K562 (cell line): ENCODE results near the gene TRIP11. TPM values are rescaled to one million over a fixed set of nuclear protein-coding genes. Genes with fewer than 3 reads are reported as not detected.

Experiments
- ATAC-seq: fragments of 200-7000 bp; cut with Tn5 transposase; 3 replicates; pipeline ENCODE4 v1.9.1; 2020; ENCODE audit warnings: moderate library complexity
- Bru-seq: library from RNA; stranded (reverse); fragments of 400-500 nt; gene quantifications from one replicate; lab custom pipeline; 2021; lab: Mats Ljungman, UMichigan
- BruChase-seq, 2 experiments: library from RNA; stranded (reverse); fragments of 400-500 nt; gene quantifications; one replicate each; lab custom pipeline; 2021; lab: Mats Ljungman, UMichigan
- BruUV-seq: library from RNA; stranded (reverse); fragments of 400-500 nt; replicated peaks from 2 replicates; lab custom pipeline; 2021; lab: Mats Ljungman, UMichigan
- CTCF ChIA-PET: fragments of 300-600 bp; formaldehyde crosslinking; extraction: SDS; loops from one replicate; lab custom pipeline; 2021; ENCODE audit warnings: low intra/inter-chr PET ratio; lab: Yijun Ruan, JAX
- POLR2A ChIA-PET: fragments of 300-600, 350-650 bp; sonication (Branson Sonifier 250); formaldehyde crosslinking; extraction: SDS; loops from one replicate; lab custom pipeline; 2021; ENCODE audit warnings: antibody characterized with exemption, inconsistent platforms; lab: Yijun Ruan, JAX
- DNase-seq, 4 experiments: peaks; one replicate each; pipeline versions ENCODE4 v3.0.0 to v3.0.0-alpha.2; 2011 to 2018; ENCODE audit warnings: low spot score in 3 of 4, mixed read lengths in 3 of 4; ENCODE audit errors: extremely low read depth in 1 of 4
- FAIRE-seq: peaks from 2 replicates; lab custom pipeline; 2011; peaks lifted over from hg19 to GRCh38; lab: Jason Lieb, UNC
- H2AFZ ChIP-seq: 2 replicates; pipeline ENCODE4 v1.6.0; 2011; ENCODE audit warnings: low read depth, low read length, control low read depth, inconsistent platforms
- H3K27ac ChIP-seq: fragments of 200-600 bp; 3 replicates; pipeline ENCODE4 v1.8.0; 2011; ENCODE audit warnings: low read depth, mild to moderate bottlenecking, control low read depth, inconsistent platforms, low read length, moderate library complexity, mixed read lengths; ENCODE audit errors: extremely low read depth
- H3K27me3 ChIP-seq, 2 experiments: fragments of 300-600 bp in 1 of 2; 2 replicates in 1 of 2; 3 replicates in 1 of 2; pipeline versions ENCODE4 v1.6.0 to v1.8.0; 2011; ENCODE audit warnings: inconsistent platforms in 2 of 2, low read length in 2 of 2, mild to moderate bottlenecking in 1 of 2, mixed read lengths in 1 of 2, moderate library complexity in 1 of 2; ENCODE audit not compliant: control insufficient read depth in 2 of 2, insufficient read depth in 2 of 2
- H3K36me3 ChIP-seq: fragments of 300-600 bp; 3 replicates; pipeline ENCODE4 v1.8.0; 2011; ENCODE audit warnings: mild to moderate bottlenecking, low read length, inconsistent platforms; ENCODE audit not compliant: control insufficient read depth, insufficient read depth
- H3K4me1 ChIP-seq, 2 experiments: fragments of 200-600 bp in 1 of 2; replicated peaks in 1 of 2; 2 replicates in 1 of 2; 3 replicates in 1 of 2; pipeline versions ENCODE4 v1.5.1 to v1.8.0; 2011; ENCODE audit warnings: inconsistent platforms in 2 of 2, low read length in 2 of 2, mild to moderate bottlenecking in 1 of 2, mixed read lengths in 1 of 2, moderate library complexity in 1 of 2; ENCODE audit not compliant: control insufficient read depth in 2 of 2, insufficient read depth in 2 of 2
- H3K4me2 ChIP-seq: 2 replicates; pipeline ENCODE4 v1.6.1; 2011; ENCODE audit warnings: low read length, control low read depth, inconsistent platforms, mixed read lengths; ENCODE audit not compliant: insufficient read depth
- H3K4me3 ChIP-seq: fragments of 200-600 bp; sonication (generic), shearing (Covaris generic); 2 replicates; pipeline ENCODE4 v1.5.1; 2016; ENCODE audit warnings: control low read depth, inconsistent platforms
- H3K79me2 ChIP-seq: fragments of 200-600 bp; 3 replicates; pipeline ENCODE4 v1.8.0; 2011; ENCODE audit warnings: low read length, inconsistent platforms; ENCODE audit not compliant: control insufficient read depth, insufficient read depth
- H3K9ac ChIP-seq, 2 experiments: 2 replicates each; pipeline versions ENCODE4 v1.6.0 to v1.6.1; 2011; ENCODE audit warnings: low read depth in 2 of 2, low read length in 2 of 2, control low read depth in 1 of 2, inconsistent platforms in 1 of 2, mild to moderate bottlenecking in 1 of 2, mixed read lengths in 1 of 2; ENCODE audit not compliant: insufficient read depth in 1 of 2
- H3K9me1 ChIP-seq: one replicate; pipeline ENCODE4 v1.6.0; 2011; ENCODE audit warnings: inconsistent platforms, mild to moderate bottlenecking, low read length, moderate library complexity; ENCODE audit not compliant: control insufficient read depth, insufficient read depth
- H3K9me3 ChIP-seq: replicated peaks from 2 replicates; pipeline ENCODE4 v1.5.1; 2011; ENCODE audit warnings: low read depth, low read length, inconsistent platforms; ENCODE audit not compliant: control insufficient read depth, insufficient read depth
- H4K20me1 ChIP-seq: replicated peaks from 2 replicates; pipeline ENCODE4 v1.6.1; 2011; ENCODE audit warnings: low read length, inconsistent platforms, mixed read lengths; ENCODE audit not compliant: control insufficient read depth, insufficient read depth
- ATF1 ChIP-seq, 2 experiments: fragments of 450-650 bp in 1 of 2; IDR thresholded peaks; 2 replicates each; pipeline ENCODE4 v1.6.1; 2016; ENCODE audit warnings: missing compliant biosample characterization in 1 of 2, missing genetic modification characterization in 1 of 2
- CREB1 ChIP-seq, 2 experiments: sonication (generic) in 1 of 2; formaldehyde crosslinking in 1 of 2; IDR thresholded peaks; 2 replicates each; pipeline versions ENCODE4 v1.6.1 to v1.8.0; 2012 to 2022; ENCODE audit warnings: inconsistent platforms in 1 of 2, mild to moderate bottlenecking in 1 of 2, missing genetic modification reagents in 1 of 2, moderate library complexity in 1 of 2
- PRDM10 ChIP-seq: fragments of 450-650 bp; IDR thresholded peaks from 2 replicates; pipeline ENCODE4 v1.6.1; 2018; ENCODE audit not compliant: partially characterized antibody
- TCF7L2 ChIP-seq: fragments of 150-350 bp; IDR thresholded peaks from 2 replicates; pipeline ENCODE4 v1.6.1; 2016; ENCODE audit warnings: low read depth, mild to moderate bottlenecking, low read length, moderate library complexity
- ZNF12 ChIP-seq: sonication (generic); formaldehyde crosslinking; IDR thresholded peaks from 2 replicates; pipeline ENCODE4 v1.4.0; 2020; ENCODE audit warnings: mild to moderate bottlenecking, missing genetic modification reagents
- WGBS: fragments of 100-300 bp; shearing (Covaris generic); methylation state at CpG from one replicate; pipeline ENCODE4 v1.1.6; 2016; ENCODE audit warnings: low coverage, mixed read lengths; ENCODE audit not compliant: insufficient coverage; ENCODE audit errors: missing lambda C conversion rate; 5-methylcytosine and 5-hydroxymethylcytosine counted together
- in situ Hi-C: fragments of 300-500 bp; cut with MboI; formaldehyde crosslinking; loops from 4 replicates; pipeline ENCODE4 v1.15.0; 2018; ENCODE audit warnings: inconsistent platforms, mixed read lengths
- intact Hi-C: fragments of 100-400 bp; cut with micrococcal nuclease; formaldehyde crosslinking; loops from 2 replicates; pipeline ENCODE4 v1.14.2; 2022
- long read RNA-seq, 3 experiments: library from polyadenylated mRNA in 2 of 3; library from RNA in 1 of 3; unstranded in 2 of 3; stranded (forward) in 1 of 3; transcript quantifications; one replicate each; pipeline ENCODE4 v2.0.0, GENCODE V29; 2019 to 2022
- polyA minus RNA-seq, 3 experiments: library from RNA; depleted of rRNA, polyadenylated mRNA; stranded (reverse); fragments of >200 nt; gene quantifications; 2 replicates each; pipeline ENCODE4 v1.2.3, GENCODE V29; 2011
- polyA plus RNA-seq, 8 experiments: library from polyadenylated mRNA; depleted of rRNA in 4 of 8; stranded (reverse) in 5 of 8; unstranded in 3 of 8; fragments of >200 nt; fragmentation: Nextera tagmentation in 2 of 8; fragmentation: Illumina TruSeq in 1 of 8; extraction: Ambion mirVana in 2 of 8; extraction: Trizol in 1 of 8; gene quantifications; 2 replicates each; pipeline versions ENCODE4 v1.2.1 to v1.2.3, GENCODE V29; 2011 to 2014; ENCODE audit warnings: inconsistent platforms in 1 of 8, missing spikeins in 1 of 8
- total RNA-seq, 7 experiments: library from RNA; depleted of rRNA in 6 of 7; stranded (reverse); fragments of >200 nt in 6 of 7; fragmentation: Illumina TruSeq in 2 of 7; extraction: Trizol in 2 of 7; gene quantifications; 2 replicates each; pipeline versions ENCODE4 v1.2.1 to v1.2.3, GENCODE V29; 2011 to 2021; ENCODE audit warnings: low replicate concordance in 1 of 7
- TF ChIP-seq, protein P1 (sequence below): fragments of 250-450 bp; sonication (Bioruptor Pico); IDR thresholded peaks from 2 replicates; pipeline ENCODE4 v1.6.1; 2021; ENCODE audit warnings: mild to moderate bottlenecking
- TF ChIP-seq, protein P2 (sequence below): fragments of 250-450 bp; sonication (Bioruptor Pico); IDR thresholded peaks from 2 replicates; pipeline ENCODE4 v1.4.0; 2020; ENCODE audit warnings: borderline replicate concordance

The TRIP11 gene
- 26.6 and 45.7 TPM in 2 replicates for total RNA-seq (2011; cell fraction: chromatin; rRNA removed; ENCODE audit: low replicate concordance)
- total RNA-seq (2011; cell fraction: nucleolus; rRNA removed): 4.7 and 4.9 TPM in 2 replicates
- 9.9 and 12.4 TPM in 2 replicates for total RNA-seq (2011; cell fraction: nucleoplasm; rRNA removed)
- 5.4 and 6.9 TPM in 2 replicates for total RNA-seq (2014; rRNA removed)
- 12.4 and 14.4 TPM in 2 replicates for total RNA-seq (2014; rRNA removed; fragmentation: Illumina TruSeq; extraction: Trizol)
- total RNA-seq (2015; rRNA removed; fragmentation: Illumina TruSeq; extraction: Trizol): 12.8 and 14.7 TPM in 2 replicates
- total RNA-seq (2021): 20.0 and 20.8 TPM in 2 replicates
- 10.9 and 11.9 TPM in 2 replicates for polyA plus RNA-seq (2011; rRNA removed)
- polyA plus RNA-seq (2011; cell fraction: cytosol; rRNA removed): 3.4 and 4.4 TPM in 2 replicates
- polyA plus RNA-seq (2011; cell fraction: nucleus; rRNA removed): 11.3 and 12.1 TPM in 2 replicates
- polyA plus RNA-seq (2012): 6.6 and 7.2 TPM in 2 replicates
- polyA plus RNA-seq (2014; fragmentation: Illumina TruSeq; extraction: Trizol): 5.1 and 9.7 TPM in 2 replicates
- 10 to 100 TPM in 1 of 2 experiments, 1 to 10 TPM in 1; 7.4 to 14.6 TPM for polyA plus RNA-seq (2014; fragmentation: Nextera tagmentation; extraction: Ambion mirVana)
- polyA plus RNA-seq (2014; rRNA removed): 4.0 and 5.0 TPM in 2 replicates
- 46.6 and 57.6 TPM in 2 replicates for polyA minus RNA-seq (2011; rRNA and poly(A)+ RNA removed)
- polyA minus RNA-seq (2011; cell fraction: cytosol; rRNA and poly(A)+ RNA removed): 13.1 and 19.3 TPM in 2 replicates
- polyA minus RNA-seq (2011; cell fraction: nucleus; rRNA and poly(A)+ RNA removed): 7.3 and 44.1 TPM in 2 replicates
- percentile 69 among the genes with signal in this experiment for Bru-seq, nascent RNA
- percentile 75 among the genes with signal in this experiment for BruChase-seq, experiment 1, labeled RNA remaining after a 2-hour chase
- percentile 77 among the genes with signal in this experiment for BruChase-seq, experiment 2, labeled RNA remaining after a 6-hour chase
- long read RNA-seq, experiment 1, full-length matches to known transcripts: 4 of 37 reads
- long read RNA-seq, experiment 1, partial matches to known transcripts: 24 of 37 reads
- long read RNA-seq, experiment 1, other reads (novel, unspliced or antisense): 9 of 37 reads
- long read RNA-seq, experiment 2, partial matches to known transcripts: 8 of 10 reads
- long read RNA-seq, experiment 2, other reads (novel, unspliced or antisense): 1 of 10 reads
- long read RNA-seq, experiment 3, partial matches to known transcripts: 19 of 25 reads
- long read RNA-seq, experiment 3, other reads (novel, unspliced or antisense): 6 of 25 reads

- WGBS: 1% methylated on average over 39 of the region's 57 CpGs
- CTCF ChIA-PET: no interaction called here
- Histone ChIP-seq H3K27me3 (no peaks in the 10 kb centered on the region), H3K9me1 (no peaks in the 10 kb centered on the region), H3K4me2 (peak within 1 kb of the TSS; percentile 96), H3K36me3 (0 out of 3 replicates have a peak, but pooled peaks cover 10% of the 10 kb centered on the region), H4K20me1 (peaks cover 4% of the 10 kb centered on the region; the same call in 1 of the 2 replicates), H3K27ac (peak within 1 kb of the TSS; percentile 95), H3K4me1 (peaks cover 0 to 5% of the 10 kb centered on the region in 2 experiments; a peak in 1 of 5 replicates), H3K9me3 (no peaks in the 10 kb centered on the region), H3K9ac (peak within 1 kb of the TSS; percentile 93 to 95), H3K4me3 (peak within 1 kb of the TSS; percentile 94), H3K79me2 (peaks cover 54% of the 10 kb centered on the region), H2AFZ (peak within 1 kb of the TSS; percentile 82)
- POLR2A ChIA-PET: interaction anchor here (0.6 to 2.6 kb wide), 8 partner anchors 8 to 215 kb away, joined by 3 to 9 read pairs (median 4); partner anchors contain the start of genes ATXN3, CPSF2 and NDUFB1
- intact Hi-C loops (loop anchor here (1.0 kb wide), 1 partner anchor 66 kb away; the partner anchor contains the start of gene ATXN3), in situ Hi-C loops (no loop called here)
- no TSS peak for BruUV-seq
- peak; percentile 70 for FAIRE-seq
- ATAC-seq: peak; percentile 98
- DNase-seq: peak; percentile 76 to 91 (median 81)
- peak; percentile 61; the same call in 1 of the 2 replicates for TF ChIP-seq ATF1 (CRISPR knock-in tag; IDR thresholded peaks at IDR 0.05)
- peak; percentile 90 for TF ChIP-seq ATF1 (tag; IDR thresholded peaks at IDR 0.05)
- peak; percentile 44 for TF ChIP-seq PRDM10
- TF ChIP-seq TCF7L2: no peak
- TF ChIP-seq, protein P1, sequence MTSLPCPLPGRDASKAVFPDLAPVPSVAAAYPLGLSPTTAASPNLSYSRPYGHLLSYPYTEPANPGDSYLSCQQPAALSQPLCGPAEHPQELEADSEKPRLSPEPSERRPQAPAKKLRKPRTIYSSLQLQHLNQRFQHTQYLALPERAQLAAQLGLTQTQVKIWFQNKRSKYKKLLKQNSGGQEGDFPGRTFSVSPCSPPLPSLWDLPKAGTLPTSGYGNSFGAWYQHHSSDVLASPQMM (CRISPR knock-in tag): no peak
- no peak for TF ChIP-seq ZNF12 (CRISPR knock-in tag)
- TF ChIP-seq CREB1 (IDR thresholded peaks at IDR 0.05): peak; percentile 91
- TF ChIP-seq CREB1 (CRISPR knock-in tag; IDR thresholded peaks at IDR 0.05): peak; percentile 97
- TF ChIP-seq, protein P2, sequence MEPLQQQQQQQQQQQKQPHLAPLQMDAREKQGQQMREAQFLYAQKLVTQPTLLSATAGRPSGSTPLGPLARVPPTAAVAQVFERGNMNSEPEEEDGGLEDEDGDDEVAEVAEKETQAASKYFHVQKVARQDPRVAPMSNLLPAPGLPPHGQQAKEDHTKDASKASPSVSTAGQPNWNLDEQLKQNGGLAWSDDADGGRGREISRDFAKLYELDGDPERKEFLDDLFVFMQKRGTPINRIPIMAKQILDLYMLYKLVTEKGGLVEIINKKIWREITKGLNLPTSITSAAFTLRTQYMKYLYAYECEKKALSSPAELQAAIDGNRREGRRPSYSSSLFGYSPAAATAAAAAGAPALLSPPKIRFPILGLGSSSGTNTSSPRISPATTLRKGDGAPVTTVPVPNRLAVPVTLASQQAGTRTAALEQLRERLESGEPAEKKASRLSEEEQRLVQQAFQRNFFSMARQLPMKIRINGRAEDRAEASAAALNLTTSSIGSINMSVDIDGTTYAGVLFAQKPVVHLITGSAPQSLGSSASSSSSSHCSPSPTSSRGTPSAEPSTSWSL (CRISPR knock-in tag): no peak
These were observed at the start of gene TRIP11 for GRCh38 chr14:92039719-92040430. Gene TRIP11 (minus strand): TSS chr14:92040059. CDS start chr14:92039685, 374 bp downstream.
